Measurements from ENCODE around the gene TMEM184A. TPM values are rescaled to one million over a fixed set of nuclear protein-coding genes. Genes with fewer than 3 reads are reported as not detected.

The TMEM184A gene
- polyA plus RNA-seq, 2 of the 4 experiments (the other 2 are of a cell fraction) = 14.3 to 18.4 TPM

DNA sequence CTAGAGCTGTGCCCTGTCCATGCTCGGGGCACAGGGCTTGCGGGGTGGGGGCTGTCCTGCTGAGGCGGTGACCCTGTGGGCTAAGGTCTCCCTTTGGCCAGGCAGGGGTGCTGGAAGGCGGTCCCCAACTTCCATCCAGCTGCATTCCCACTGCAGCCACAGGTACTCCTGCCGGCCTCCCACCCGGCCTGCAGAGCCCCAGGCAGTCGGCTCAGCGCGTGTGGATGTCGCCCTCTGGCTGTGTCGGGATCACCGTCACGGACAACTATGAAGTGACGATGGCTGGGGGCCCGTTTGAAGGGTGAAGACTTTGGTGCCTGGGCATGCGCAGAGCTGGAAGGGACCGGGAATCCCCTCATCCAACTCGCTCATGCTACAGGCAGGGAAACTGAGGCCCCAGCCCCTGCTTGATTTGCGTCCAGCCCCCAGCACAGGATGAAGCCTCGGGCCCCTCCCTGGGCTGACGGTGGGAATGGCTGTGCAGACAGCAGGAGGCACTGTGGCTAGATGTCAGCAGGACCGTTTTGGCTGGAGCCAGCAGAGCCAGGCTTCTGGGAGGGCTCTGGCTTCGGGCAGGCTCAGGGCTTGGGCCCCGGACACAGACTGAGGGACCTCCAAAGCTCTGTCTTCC is 2.3 kb upstream of the TMEM184A start:
- peak in 1 of 2 experiments; percentile 7; a peak in 2 of 6 replicates for ATAC-seq
- Histone ChIP-seq H3K4me1 (peaks cover 46% of the 10 kb centered on the region), H3K4me2 (no peak overlapping the region), H3K4me3 (no peak overlapping the region), H3K9me3 (no peaks in the 10 kb centered on the region), H3K27ac (peak overlapping the region in 1 of 2 experiments; percentile 97; a peak in 4 of 6 replicates)
- POLR2A ChIA-PET = interaction anchor here (1.3 kb wide), 1 partner anchor 21 kb away, joined by 3 read pairs; no protein-coding TSS in a partner anchor
- FAIRE-seq = no peak
- TF ChIP-seq POLR2AphosphoS2 (conservative IDR thresholded peaks at IDR 0.05; ENCODE audit: low read length) = 0 out of 2 replicates have a peak, but pooled peaks have one; percentile 14
- TF ChIP-seq BCL3 (IDR thresholded peaks at IDR 0.05) = no peak
- TF ChIP-seq SMC3 (IDR thresholded peaks at IDR 0.05) = 0 out of 3 replicates have a peak, but pooled peaks have one; percentile 7
- TF ChIP-seq JUNB (IDR thresholded peaks at IDR 0.05) = no peak
- no peak for TF ChIP-seq ZNF302 (CRISPR knock-in tag; IDR thresholded peaks at IDR 0.05)
- TF ChIP-seq MYC (IDR thresholded peaks at IDR 0.05; ENCODE audit: borderline replicate concordance, low read length) = no peak
- peak; percentile 19; the same call in 2 of the 3 replicates for TF ChIP-seq CTCF (IDR thresholded peaks at IDR 0.05)
- TF ChIP-seq, protein P1, sequence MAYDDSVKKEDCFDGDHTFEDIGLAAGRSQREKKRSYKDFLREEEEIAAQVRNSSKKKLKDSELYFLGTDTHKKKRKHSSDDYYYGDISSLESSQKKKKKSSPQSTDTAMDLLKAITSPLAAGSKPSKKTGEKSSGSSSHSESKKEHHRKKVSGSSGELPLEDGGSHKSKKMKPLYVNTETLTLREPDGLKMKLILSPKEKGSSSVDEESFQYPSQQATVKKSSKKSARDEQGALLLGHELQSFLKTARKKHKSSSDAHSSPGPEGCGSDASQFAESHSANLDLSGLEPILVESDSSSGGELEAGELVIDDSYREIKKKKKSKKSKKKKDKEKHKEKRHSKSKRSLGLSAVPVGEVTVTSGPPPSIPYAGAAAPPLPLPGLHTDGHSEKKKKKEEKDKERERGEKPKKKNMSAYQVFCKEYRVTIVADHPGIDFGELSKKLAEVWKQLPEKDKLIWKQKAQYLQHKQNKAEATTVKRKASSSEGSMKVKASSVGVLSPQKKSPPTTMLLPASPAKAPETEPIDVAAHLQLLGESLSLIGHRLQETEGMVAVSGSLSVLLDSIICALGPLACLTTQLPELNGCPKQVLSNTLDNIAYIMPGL (CRISPR knock-in tag; IDR thresholded peaks at IDR 0.05; ENCODE audit: borderline replicate concordance) = no peak
- peak in 1 of 2 experiments; percentile 47; a peak in 2 of 5 replicates for TF ChIP-seq RAD21 (conservative IDR thresholded peaks at IDR 0.05 in 1 of 2, IDR thresholded peaks at IDR 0.05 in 1 of 2)
- CTCF ChIA-PET = interaction anchor here (0.6 to 9.5 kb wide), 11 partner anchors 9 to 789 kb away, joined by 3 to 204 read pairs (median 4); partner anchors contain the start of gene PSMG3
- DNase-seq (ENCODE audit: low read depth in 1 of 2, low spot score in 1 of 2) = peak in 1 of 2 experiments; percentile 51
- WGBS (ENCODE audit: missing lambda C conversion rate) = 65% methylated on average over 14 of the region's 24 CpGs

GRCh38 chr7:1557771-1558170 is 1.8 kb upstream of the TMEM184A start:
- no peak overlapping the region for H3K4me2 ChIP-seq
- no peak for DNase-seq (ENCODE audit: low read depth in 1 of 2, low spot score in 1 of 2)
- ChIA-PET POLR2A (no interaction called here), CTCF (interaction anchor here (1.2 to 9.5 kb wide), 8 partner anchors 9 to 108 kb away, joined by 3 to 204 read pairs (median 9); partner anchors contain the start of gene PSMG3)
- H3K27ac ChIP-seq = peak overlapping the region in 1 of 2 experiments; percentile 97; a peak in 4 of 6 replicates
- TF ChIP-seq RAD21 (conservative IDR thresholded peaks at IDR 0.05 in 1 of 2, IDR thresholded peaks at IDR 0.05 in 1 of 2) (no peak), TP53 (CRISPR knock-in tag; IDR thresholded peaks at IDR 0.05) (no peak), KDM1A (IDR thresholded peaks at IDR 0.05; ENCODE audit: low read depth) (no peak), EHMT2 (IDR thresholded peaks at IDR 0.05; ENCODE audit: low read depth) (no peak), FOSB (CRISPR knock-in tag; IDR thresholded peaks at IDR 0.05) (no peak), FOXS1 (CRISPR knock-in tag; IDR thresholded peaks at IDR 0.05) (no peak), HES2 (IDR thresholded peaks at IDR 0.05) (no peak), PBX3 (IDR thresholded peaks at IDR 0.05) (no peak), ZFP36 (IDR thresholded peaks at IDR 0.05; ENCODE audit: borderline replicate concordance, partially characterized antibody) (no peak), SREBF2 (IDR thresholded peaks at IDR 0.05) (no peak), BHLHE40 (IDR thresholded peaks at IDR 0.05; ENCODE audit: low read depth, low read length) (no peak), JUNB (IDR thresholded peaks at IDR 0.05) (no peak), RARB (CRISPR knock-in tag; IDR thresholded peaks at IDR 0.05) (no peak)
- TF ChIP-seq, protein P2, sequence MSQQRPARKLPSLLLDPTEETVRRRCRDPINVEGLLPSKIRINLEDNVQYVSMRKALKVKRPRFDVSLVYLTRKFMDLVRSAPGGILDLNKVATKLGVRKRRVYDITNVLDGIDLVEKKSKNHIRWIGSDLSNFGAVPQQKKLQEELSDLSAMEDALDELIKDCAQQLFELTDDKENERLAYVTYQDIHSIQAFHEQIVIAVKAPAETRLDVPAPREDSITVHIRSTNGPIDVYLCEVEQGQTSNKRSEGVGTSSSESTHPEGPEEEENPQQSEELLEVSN (IDR thresholded peaks at IDR 0.05; ENCODE audit: borderline replicate concordance, low read depth) = no peak
- TF ChIP-seq, protein P3, sequence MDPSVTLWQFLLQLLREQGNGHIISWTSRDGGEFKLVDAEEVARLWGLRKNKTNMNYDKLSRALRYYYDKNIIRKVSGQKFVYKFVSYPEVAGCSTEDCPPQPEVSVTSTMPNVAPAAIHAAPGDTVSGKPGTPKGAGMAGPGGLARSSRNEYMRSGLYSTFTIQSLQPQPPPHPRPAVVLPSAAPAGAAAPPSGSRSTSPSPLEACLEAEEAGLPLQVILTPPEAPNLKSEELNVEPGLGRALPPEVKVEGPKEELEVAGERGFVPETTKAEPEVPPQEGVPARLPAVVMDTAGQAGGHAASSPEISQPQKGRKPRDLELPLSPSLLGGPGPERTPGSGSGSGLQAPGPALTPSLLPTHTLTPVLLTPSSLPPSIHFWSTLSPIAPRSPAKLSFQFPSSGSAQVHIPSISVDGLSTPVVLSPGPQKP (IDR thresholded peaks at IDR 0.05; ENCODE audit: low read depth, low read length) = no peak
- WGBS (ENCODE audit: missing lambda C conversion rate) = 88% methylated on average over 3 of the region's 10 CpGs
- no peak overlapping the region for H3K4me3 ChIP-seq
- H3K4me1 ChIP-seq = peaks cover 46% of the 10 kb centered on the region
- ATAC-seq = no peak
- FAIRE-seq = no peak
- no peaks in the 10 kb centered on the region for H3K9me3 ChIP-seq

All from A549 (cell line).